GM23338 (cell line): ENCODE measurements around the gene RBM17. TPM values are rescaled to one million over a fixed set of nuclear protein-coding genes. Genes with fewer than 3 reads are reported as not detected.

Experiments used
- ATAC-seq: fragments of 200-7000 bp; cut with Tn5 transposase; 3 replicates; pipeline ENCODE4 v1.9.1; 2020
- DNase-seq: peaks from one replicate; pipeline ENCODE4 v3.0.0-alpha.2; 2015; ENCODE audit warnings: low spot score
- H2AFZ ChIP-seq: fragments of 200-600 bp; sonication (generic); 2 replicates; pipeline ENCODE4 v1.8.0; 2016; ENCODE audit warnings: antibody characterized with exemption, mild to moderate bottlenecking, moderate library complexity
- H3F3A ChIP-seq: fragments of 200-600 bp; sonication (generic); replicated peaks from 2 replicates; pipeline ENCODE4 v1.8.0; 2017; ENCODE audit warnings: antibody characterized with exemption, mixed run types, low read depth
- H3K27ac ChIP-seq: fragments of 200-600 bp; sonication (generic); 2 replicates; pipeline ENCODE4 v1.6.1; 2016; ENCODE audit warnings: low read depth
- H3K27me3 ChIP-seq: fragments of 200-600 bp; sonication (generic); 2 replicates; pipeline ENCODE4 v1.8.0; 2016; ENCODE audit warnings: mild to moderate bottlenecking, mixed run types, moderate library complexity; ENCODE audit not compliant: insufficient read depth
- H3K36me3 ChIP-seq: fragments of 200-600 bp; sonication (generic); 2 replicates; pipeline ENCODE4 v1.8.0; 2016; ENCODE audit warnings: mild to moderate bottlenecking; ENCODE audit not compliant: insufficient read depth
- H3K4me1 ChIP-seq: fragments of 200-600 bp; sonication (generic); 2 replicates; pipeline ENCODE4 v1.8.0; 2016; ENCODE audit warnings: mild to moderate bottlenecking, moderate library complexity; ENCODE audit not compliant: insufficient read depth
- H3K4me2 ChIP-seq: fragments of 200-600 bp; sonication (generic); 2 replicates; pipeline ENCODE4 v1.7.1; 2017; ENCODE audit warnings: mixed run types
- H3K4me3 ChIP-seq: fragments of 200-600 bp; sonication (generic); 2 replicates; pipeline ENCODE4 v1.6.1; 2016; ENCODE audit warnings: mixed run types
- H3K79me2 ChIP-seq: fragments of 200-600 bp; sonication (generic); replicated peaks from 2 replicates; pipeline ENCODE4 v1.8.0; 2017; ENCODE audit warnings: mild to moderate bottlenecking; ENCODE audit not compliant: insufficient read depth
- H3K9me2 ChIP-seq: fragments of 200-600 bp; sonication (generic); 2 replicates; pipeline ENCODE4 v1.8.0; 2017; ENCODE audit not compliant: insufficient read depth
- H4K20me1 ChIP-seq: fragments of 200-600 bp; sonication (generic); replicated peaks from 2 replicates; pipeline ENCODE4 v1.8.0; 2017; ENCODE audit warnings: mild to moderate bottlenecking; ENCODE audit not compliant: insufficient read depth
- H3K27ac Mint-ChIP-seq: 2 replicates; pipeline ENCODE4 v1.8.0; 2020; ENCODE audit warnings: inconsistent platforms, mild to moderate bottlenecking, moderate library complexity, mixed read lengths
- H3K27me3 Mint-ChIP-seq: 3 replicates; pipeline ENCODE4 v1.8.0; 2022; ENCODE audit warnings: low read depth, mild to moderate bottlenecking, moderate library complexity, mixed read lengths, inconsistent platforms; ENCODE audit not compliant: insufficient read depth, poor library complexity
- H3K36me3 Mint-ChIP-seq: 3 replicates; pipeline ENCODE4 v1.8.0; 2021; ENCODE audit warnings: low read depth, mild to moderate bottlenecking, inconsistent platforms, moderate library complexity, mixed read lengths
- H3K4me1 Mint-ChIP-seq: 3 replicates; pipeline ENCODE4 v1.8.0; 2020; ENCODE audit warnings: mild to moderate bottlenecking, inconsistent platforms, mixed read lengths
- H3K4me3 Mint-ChIP-seq: 3 replicates; pipeline ENCODE4 v1.8.0; 2021; ENCODE audit warnings: moderate library complexity, mild to moderate bottlenecking, inconsistent platforms, mixed read lengths
- H3K9me3 Mint-ChIP-seq: 3 replicates; pipeline ENCODE4 v1.8.0; 2020; ENCODE audit warnings: moderate library complexity, mild to moderate bottlenecking, inconsistent platforms, mixed read lengths
- CREB1 ChIP-seq: fragments of 250-450 bp; sonication (Bioruptor Pico); IDR thresholded peaks from 2 replicates; pipeline ENCODE4 v1.5.0; 2020; ENCODE audit warnings: low read depth, mild to moderate bottlenecking, moderate library complexity
- CTCF ChIP-seq, 2 experiments: fragments of 200-600 bp in 1 of 2; sonication (generic) in 1 of 2; conservative IDR thresholded peaks; 2 replicates each; pipeline versions ENCODE4 v1.5.1 to v1.6.1; 2016 to 2017; ENCODE audit warnings: antibody characterized with exemption in 2 of 2, low read depth in 2 of 2, mild to moderate bottlenecking in 2 of 2, moderate library complexity in 1 of 2
- EZH2phosphoT487 ChIP-seq: fragments of 200-600 bp; sonication (generic); IDR thresholded peaks from one replicate; pipeline ENCODE4 v1.8.1; 2018; ENCODE audit warnings: antibody characterized with exemption; ENCODE audit not compliant: unreplicated experiment
- JUNB ChIP-seq: IDR thresholded peaks from one replicate; pipeline ENCODE4 v1.6.1; 2016; ENCODE audit warnings: antibody characterized with exemption; ENCODE audit not compliant: unreplicated experiment
- NANOG ChIP-seq: IDR thresholded peaks from 2 replicates; pipeline ENCODE4 v1.6.1; 2016; ENCODE audit warnings: antibody characterized with exemption, borderline replicate concordance
- POLR2AphosphoS5 ChIP-seq: IDR thresholded peaks from 2 replicates; pipeline ENCODE4 v1.6.1; 2016; ENCODE audit warnings: antibody characterized with exemption, low read depth
- REST ChIP-seq: IDR thresholded peaks from one replicate; pipeline ENCODE4 v1.6.1; 2018; ENCODE audit warnings: antibody characterized with exemption; ENCODE audit not compliant: unreplicated experiment
- STAT1 ChIP-seq: IDR thresholded peaks from one replicate; pipeline ENCODE4 v1.6.1; 2016; ENCODE audit warnings: antibody characterized with exemption; ENCODE audit not compliant: unreplicated experiment
- ZNF114 ChIP-seq: fragments of 250-450 bp; sonication (Bioruptor Pico); IDR thresholded peaks from 2 replicates; pipeline ENCODE4 v1.5.0; 2020; ENCODE audit warnings: mild to moderate bottlenecking, moderate library complexity
- ZNF331 ChIP-seq: fragments of 250-450 bp; sonication (Bioruptor Pico); IDR thresholded peaks from 2 replicates; pipeline ENCODE4 v1.5.0; 2020; ENCODE audit warnings: low read depth, mild to moderate bottlenecking, moderate library complexity
- ZNF462 ChIP-seq: fragments of 250-450 bp; sonication (Bioruptor Pico); IDR thresholded peaks from 2 replicates; pipeline ENCODE4 v1.5.0; 2020; ENCODE audit warnings: mild to moderate bottlenecking, moderate library complexity
- polyA plus RNA-seq: library from polyadenylated mRNA; unstranded; fragments of >200 nt; fragmentation: Nextera tagmentation; extraction: Ambion mirVana; gene quantifications from 2 replicates; pipeline ENCODE4 v1.2.1, GENCODE V29; 2016
- total RNA-seq: library from RNA; depleted of rRNA; stranded (reverse); fragments of >200 nt; shearing (Covaris generic); gene quantifications from 2 replicates; pipeline ENCODE4 v1.2.3, GENCODE V29; 2014

The RBM17 gene
- total and polyA plus RNA-seq, 2 experiments from 2014 or later = 54.7 to 281 TPM

- H3F3A ChIP-seq = no peaks in the 10 kb centered on the region; the same call in 1 of the 2 replicates
- TF ChIP-seq ZNF114 (no peak), ZNF462 (CRISPR knock-in tag) (no peak), REST (no peak), CREB1 (CRISPR knock-in tag) (no peak), JUNB (no peak), CTCF (conservative IDR thresholded peaks at IDR 0.05; ENCODE audit: low read depth in 2 of 2) (no peak), STAT1 (no peak), NANOG (no peak), POLR2AphosphoS5 (no peak), ZNF331 (CRISPR knock-in tag) (no peak), EZH2phosphoT487 (no peak)
- no peak overlapping the region for H3K4me3 ChIP-seq
- H3K27me3 ChIP-seq = no peaks in the 10 kb centered on the region
- Mint-ChIP-seq H3K27ac (no peak overlapping the region), H3K36me3 (no peaks in the 10 kb centered on the region), H3K4me1 (peaks cover 14% of the 10 kb centered on the region), H3K27me3 (peaks cover 24% of the 10 kb centered on the region), H3K9me3 (no peaks in the 10 kb centered on the region), H3K4me3 (no peak overlapping the region)
- no peaks in the 10 kb centered on the region for H3K9me2 ChIP-seq
- H3K4me1 ChIP-seq = peaks cover 20% of the 10 kb centered on the region; the same call in 1 of the 2 replicates
- ATAC-seq = no peak
- no peaks in the 10 kb centered on the region for H3K36me3 ChIP-seq
- no peak overlapping the region for H3K27ac ChIP-seq
- H4K20me1 ChIP-seq = peaks cover 13% of the 10 kb centered on the region; the same call in 1 of the 2 replicates
- DNase-seq = no peak
- H2AFZ ChIP-seq = no peak overlapping the region
- H3K79me2 ChIP-seq = peaks cover 22% of the 10 kb centered on the region; the same call in 1 of the 2 replicates
- no peak overlapping the region for H3K4me2 ChIP-seq
Measured at GRCh38 chr10:6153845-6154244, 65.0 kb downstream of the RBM17 start.
